ENCODE measurements around the gene ABTB1.
A peak's percentile ranks its signal among the peaks of the same experiment; 100 is the strongest.
"Not testable (repeated sequence)": the region's sequence is repeated elsewhere in the genome, so short reads cannot be mapped to it uniquely, and the experiment has no call there.

The ABTB1 gene

GRCh38 chr3:127671523-127672428, 976 bp upstream of the ABTB1 start:
- peak in 1 of 3 donors; percentile 12 for DNase-seq (ENCODE audit: low read depth in 3 of 3)

- peak in 1 of 3 donors; percentile 35 for DNase-seq (ENCODE audit: low read depth in 3 of 3)
Observed at GRCh38 chr3:127673191-127674100, 694 bp downstream of the ABTB1 start.

GRCh38 chr3:127674101-127674721, 1.5 kb downstream of the ABTB1 start:
- no peak for DNase-seq (ENCODE audit: low read depth in 3 of 3)

GRCh38 chr3:127674790-127675189, 2.0 kb downstream of the ABTB1 start:
- DNase-seq (ENCODE audit: low read depth in 3 of 3): no peak

GRCh38 chr3:127675651-127676391, 3.1 kb downstream of the ABTB1 start:
- DNase-seq (ENCODE audit: low read depth in 3 of 3): no peak

GRCh38 chr3:127676456-127676855, 3.7 kb downstream of the ABTB1 start:
- DNase-seq (ENCODE audit: low read depth in 3 of 3): no peak

- no peak for DNase-seq (ENCODE audit: low read depth in 3 of 3)
Observed at GRCh38 chr3:127676921-127677351, 4.2 kb downstream of the ABTB1 start.

GRCh38 chr3:127677541-127678314, 5.0 kb downstream of the ABTB1 start:
- no peak for DNase-seq (ENCODE audit: low read depth in 3 of 3)

GRCh38 chr3:127678315-127678599, 5.5 kb downstream of the ABTB1 start:
- DNase-seq (ENCODE audit: low read depth in 3 of 3): no peak

GRCh38 chr3:127678611-127679533, 6.1 kb downstream of the ABTB1 start:
- DNase-seq (ENCODE audit: low read depth in 3 of 3): no peak

- no peak for DNase-seq (ENCODE audit: low read depth in 3 of 3)
Observed at GRCh38 chr3:127679534-127680145, 6.9 kb downstream of the ABTB1 start.

- no peak for DNase-seq (ENCODE audit: low read depth in 3 of 3)
Observed at GRCh38 chr3:127680146-127680661, 7.5 kb downstream of the ABTB1 start.

GRCh38 chr3:127680798-127681221, 8.1 kb downstream of the ABTB1 start:
- DNase-seq (ENCODE audit: low read depth in 3 of 3): no peak

GRCh38 chr3:127682175-127682554, 9.4 kb downstream of the ABTB1 start:
- not testable (repeated sequence) for DNase-seq (ENCODE audit: low read depth in 3 of 3)

GRCh38 chr3:127682561-127682960, 9.8 kb downstream of the ABTB1 start:
- no peak for DNase-seq (ENCODE audit: low read depth in 3 of 3)

GRCh38 chr3:127684871-127685707, 12.3 kb downstream of the ABTB1 start:
- DNase-seq (ENCODE audit: low read depth in 3 of 3): no peak

GRCh38 chr3:127685708-127686511, 13.2 kb downstream of the ABTB1 start:
- DNase-seq (ENCODE audit: low read depth in 3 of 3): no peak

Measured in stimulated activated CD4-positive, alpha-beta T cell treated with anti-CD3 and anti-CD28 coated beads, TNF-alpha, amount 100 ng/mL, for 48 hours (primary cell).